Mesenchymal stem cell (in vitro differentiated cells and primary cell): ENCODE results near the gene IFT57.

Experiments used
- DNase-seq: peaks from one replicate; pipeline ENCODE4 v3.0.0-alpha.2; 2013
- H2AFZ ChIP-seq: one replicate; pipeline ENCODE4 v1.6.1; 2013; ENCODE audit warnings: low read depth, mild to moderate bottlenecking, control low read depth, inconsistent platforms, low read length, moderate library complexity
- H2AK5ac ChIP-seq: 2 replicates; pipeline ENCODE4 v1.6.1; 2013; ENCODE audit warnings: low read length, moderate library complexity, mild to moderate bottlenecking, inconsistent platforms; ENCODE audit not compliant: severe bottlenecking
- H2BK120ac ChIP-seq: one replicate; pipeline ENCODE4 v1.6.1; 2013; ENCODE audit warnings: low read depth, mild to moderate bottlenecking, inconsistent platforms, low read length, moderate library complexity
- H2BK12ac ChIP-seq, 2 experiments: one replicate each; pipeline ENCODE4 v1.6.1; 2013; ENCODE audit warnings: inconsistent platforms in 2 of 2, low read length in 2 of 2, mild to moderate bottlenecking in 2 of 2, moderate library complexity in 2 of 2, control low read depth in 1 of 2
- H2BK15ac ChIP-seq: one replicate; pipeline ENCODE4 v1.6.1; 2013; ENCODE audit warnings: mild to moderate bottlenecking, low read depth, inconsistent platforms; ENCODE audit not compliant: poor library complexity, severe bottlenecking
- H2BK5ac ChIP-seq: 2 replicates; pipeline ENCODE4 v1.6.1; 2013; ENCODE audit warnings: low read depth, mild to moderate bottlenecking, low read length, control low read depth, inconsistent platforms; ENCODE audit not compliant: poor library complexity, severe bottlenecking
- H3K14ac ChIP-seq, 2 experiments: one replicate each; pipeline ENCODE4 v1.6.1; 2013; ENCODE audit warnings: inconsistent platforms in 2 of 2, low read length in 2 of 2, control low read depth in 1 of 2, mild to moderate bottlenecking in 1 of 2, moderate library complexity in 1 of 2
- H3K18ac ChIP-seq, 2 experiments: one replicate each; pipeline ENCODE4 v1.6.1; 2013; ENCODE audit warnings: inconsistent platforms in 2 of 2, low read length in 2 of 2, control low read depth in 1 of 2, low read depth in 1 of 2, mild to moderate bottlenecking in 1 of 2
- H3K23ac ChIP-seq, 2 experiments: one replicate each; pipeline ENCODE4 v1.6.1; 2013; ENCODE audit warnings: inconsistent platforms in 2 of 2, low read length in 2 of 2, mild to moderate bottlenecking in 2 of 2, moderate library complexity in 2 of 2, control low read depth in 1 of 2
- H3K27ac ChIP-seq: 2 replicates; pipeline ENCODE4 v1.5.1; 2013; ENCODE audit warnings: mild to moderate bottlenecking, moderate library complexity, low read length, control low read depth, inconsistent platforms; ENCODE audit not compliant: poor library complexity, severe bottlenecking
- H3K27me3 ChIP-seq, 2 experiments: 2 replicates each; pipeline versions ENCODE4 v1.6.1 to v1.7.0; 2013; ENCODE audit warnings: low read length in 2 of 2, mild to moderate bottlenecking in 2 of 2, moderate library complexity in 2 of 2, control low read depth in 1 of 2, inconsistent platforms in 1 of 2; ENCODE audit not compliant: control insufficient read depth in 1 of 2, insufficient read depth in 1 of 2
- H3K36me3 ChIP-seq, 2 experiments: 2 replicates each; pipeline versions ENCODE4 v1.6.1 to v1.7.0; 2013; ENCODE audit warnings: low read length in 2 of 2, control low read depth in 1 of 2, inconsistent platforms in 1 of 2, low read depth in 1 of 2, mild to moderate bottlenecking in 1 of 2; ENCODE audit not compliant: insufficient read depth in 2 of 2, control insufficient read depth in 1 of 2
- H3K4ac ChIP-seq, 2 experiments: one replicate each; pipeline ENCODE4 v1.6.1; 2013; ENCODE audit warnings: inconsistent platforms in 2 of 2, low read length in 2 of 2, mild to moderate bottlenecking in 2 of 2, moderate library complexity in 2 of 2, control low read depth in 1 of 2, low read depth in 1 of 2
- H3K4me1 ChIP-seq: 2 replicates; pipeline ENCODE4 v1.6.1; 2013; ENCODE audit warnings: low read depth, low read length, control low read depth; ENCODE audit not compliant: control insufficient read depth, insufficient read depth
- H3K4me2 ChIP-seq: 2 replicates; pipeline ENCODE4 v1.6.1; 2013; ENCODE audit warnings: low read length, mild to moderate bottlenecking, inconsistent platforms; ENCODE audit not compliant: poor library complexity, severe bottlenecking
- H3K4me3 ChIP-seq, 2 experiments: 2 replicates each; pipeline versions ENCODE4 v1.5.1 to v1.7.0; 2013; ENCODE audit warnings: low read length in 2 of 2, mild to moderate bottlenecking in 2 of 2, control low read depth in 1 of 2, low read depth in 1 of 2; ENCODE audit not compliant: insufficient read depth in 1 of 2
- H3K79me1 ChIP-seq: replicated peaks from 2 replicates; pipeline ENCODE4 v1.6.1; 2013; ENCODE audit warnings: mild to moderate bottlenecking, control low read depth, low read length, inconsistent platforms; ENCODE audit not compliant: poor library complexity, severe bottlenecking
- H3K9ac ChIP-seq: 2 replicates; pipeline ENCODE4 v1.7.0; 2013; ENCODE audit warnings: mild to moderate bottlenecking, low read length, moderate library complexity
- H3K9me3 ChIP-seq: 2 replicates; pipeline ENCODE4 v1.7.0; 2013; ENCODE audit warnings: mild to moderate bottlenecking, low read length; ENCODE audit not compliant: control insufficient read depth
- H4K8ac ChIP-seq: one replicate; pipeline ENCODE4 v1.6.1; 2013; ENCODE audit warnings: inconsistent platforms, mild to moderate bottlenecking, low read length, moderate library complexity
- H4K91ac ChIP-seq: one replicate; pipeline ENCODE4 v1.6.1; 2013; ENCODE audit warnings: mild to moderate bottlenecking, low read length, inconsistent platforms
- WGBS: methylation state at CpG from one replicate; pipeline ENCODE4 v1.1.7; 2013; ENCODE audit warnings: mixed read lengths; 5-methylcytosine and 5-hydroxymethylcytosine counted together

IFT57 gene

GRCh38 chr3:108241146-108241545 is 18.9 kb upstream of the IFT57 start:
- H2BK120ac ChIP-seq, result no peak overlapping the region
- DNase-seq, result no peak

GRCh38 chr3:108239082-108239481 is 16.9 kb upstream of the IFT57 start:
- H2AFZ ChIP-seq, result no peak overlapping the region
- H3K9ac ChIP-seq, result no peak overlapping the region
- DNase-seq, result no peak
- no peak overlapping the region for H3K27ac ChIP-seq
- H2AK5ac ChIP-seq, result no peak overlapping the region
- no peaks in the 10 kb centered on the region for H3K27me3 ChIP-seq
- H3K4me2 ChIP-seq, result no peak overlapping the region
- 43% methylated on average over 1 of the region's 1 CpG for WGBS
- no peak overlapping the region for H3K4ac ChIP-seq
- no peaks in the 10 kb centered on the region for H3K4me1 ChIP-seq
- no peak overlapping the region for H2BK5ac ChIP-seq
- H2BK12ac ChIP-seq, result no peak overlapping the region
- no peak overlapping the region for H3K23ac ChIP-seq
- H4K8ac ChIP-seq, result no peak overlapping the region
- H3K79me1 ChIP-seq, result no peaks in the 10 kb centered on the region
- no peaks in the 10 kb centered on the region for H3K36me3 ChIP-seq
- no peaks in the 10 kb centered on the region for H3K9me3 ChIP-seq
- no peak overlapping the region for H2BK15ac ChIP-seq
- H3K18ac ChIP-seq, result no peak overlapping the region
- H3K4me3 ChIP-seq, result no peak overlapping the region
- H3K14ac ChIP-seq, result no peak overlapping the region
- no peak overlapping the region for H4K91ac ChIP-seq
- no peak overlapping the region for H2BK120ac ChIP-seq

More at GRCh38 chr3:108241146-108241545, 18.9 kb upstream of the IFT57 start:
- no peak overlapping the region for H3K9ac ChIP-seq
- H4K91ac ChIP-seq, result no peak overlapping the region
- H4K8ac ChIP-seq, result no peak overlapping the region
- no peaks in the 10 kb centered on the region for H3K9me3 ChIP-seq
- H3K4me2 ChIP-seq, result no peak overlapping the region
- no peaks in the 10 kb centered on the region for H3K36me3 ChIP-seq
- no peak overlapping the region for H2AK5ac ChIP-seq
- no peak overlapping the region for H2BK5ac ChIP-seq
- H3K79me1 ChIP-seq, result no peaks in the 10 kb centered on the region
- H3K4me1 ChIP-seq, result no peaks in the 10 kb centered on the region
- no peak overlapping the region for H2BK12ac ChIP-seq
- no peak overlapping the region for H3K23ac ChIP-seq
- no peak overlapping the region for H2BK15ac ChIP-seq
- no peak overlapping the region for H3K18ac ChIP-seq
- WGBS, result 96% methylated on average over 2 of the region's 2 CpGs
- H3K27me3 ChIP-seq, result no peaks in the 10 kb centered on the region
- H2AFZ ChIP-seq, result no peak overlapping the region
- no peak overlapping the region for H3K4ac ChIP-seq
- H3K14ac ChIP-seq, result no peak overlapping the region
- H3K27ac ChIP-seq, result no peak overlapping the region
- H3K4me3 ChIP-seq, result no peak overlapping the region

DNA sequence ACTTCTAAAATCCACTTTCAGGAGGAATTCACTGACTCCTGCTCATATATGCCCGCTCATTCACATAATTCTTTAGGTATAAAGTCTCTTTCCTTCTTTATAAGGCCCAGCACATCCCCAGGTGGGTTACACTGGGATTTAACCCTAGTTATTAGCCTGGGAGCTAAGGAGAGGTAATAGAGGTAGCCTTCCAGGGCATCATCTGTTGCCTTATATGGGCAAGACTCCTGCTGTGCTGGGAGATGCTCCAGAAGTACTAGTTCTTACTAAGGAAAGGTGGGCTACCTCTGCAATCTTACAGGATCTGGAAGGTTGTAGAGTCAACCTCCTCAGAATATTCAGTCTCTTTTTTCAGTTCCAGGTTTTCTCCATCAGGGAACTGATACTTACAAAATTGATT is 13.1 kb upstream of the IFT57 start:
- H3K4ac ChIP-seq, result no peak overlapping the region
- no peak overlapping the region for H2AK5ac ChIP-seq
- H3K4me3 ChIP-seq, result no peak overlapping the region
- H3K79me1 ChIP-seq, result no peaks in the 10 kb centered on the region
- H3K36me3 ChIP-seq, result no peaks in the 10 kb centered on the region
- no peak overlapping the region for H2BK12ac ChIP-seq
- H3K9ac ChIP-seq, result no peak overlapping the region
- H2AFZ ChIP-seq, result no peak overlapping the region
- H3K27me3 ChIP-seq, result no peaks in the 10 kb centered on the region
- no peak overlapping the region for H3K4me2 ChIP-seq
- H2BK5ac ChIP-seq, result no peak overlapping the region
- H3K14ac ChIP-seq, result no peak overlapping the region
- no peak overlapping the region for H2BK120ac ChIP-seq
- H3K23ac ChIP-seq, result no peak overlapping the region
- no peak overlapping the region for H4K91ac ChIP-seq
- no peak overlapping the region for H3K18ac ChIP-seq
- H2BK15ac ChIP-seq, result no peak overlapping the region
- H4K8ac ChIP-seq, result no peak overlapping the region
- no CpG with 5 or more reads among the region's 1 CpG for WGBS
- H3K9me3 ChIP-seq, result no peaks in the 10 kb centered on the region
- no peaks in the 10 kb centered on the region for H3K4me1 ChIP-seq
- DNase-seq, result no peak
- no peak overlapping the region for H3K27ac ChIP-seq

- H3K4ac ChIP-seq, result no peak overlapping the region
- no peaks in the 10 kb centered on the region for H3K36me3 ChIP-seq
- H3K27ac ChIP-seq, result no peak overlapping the region
- H3K27me3 ChIP-seq, result no peaks in the 10 kb centered on the region
- no peak overlapping the region for H2BK120ac ChIP-seq
- no peak for DNase-seq
- H3K4me1 ChIP-seq, result no peaks in the 10 kb centered on the region
- peak overlapping the region; percentile 22 for H4K8ac ChIP-seq
- H2BK12ac ChIP-seq, result no peak overlapping the region
- no peaks in the 10 kb centered on the region for H3K9me3 ChIP-seq
- no peak overlapping the region for H3K4me2 ChIP-seq
- no peak overlapping the region for H3K9ac ChIP-seq
- no peak overlapping the region for H2AFZ ChIP-seq
- H3K4me3 ChIP-seq, result no peak overlapping the region
- H3K14ac ChIP-seq, result no peak overlapping the region
- no peak overlapping the region for H2AK5ac ChIP-seq
- H3K18ac ChIP-seq, result no peak overlapping the region
- H2BK5ac ChIP-seq, result no peak overlapping the region
- H3K79me1 ChIP-seq, result no peaks in the 10 kb centered on the region
- H2BK15ac ChIP-seq, result no peak overlapping the region
- H4K91ac ChIP-seq, result no peak overlapping the region
- WGBS, result 96% methylated on average over 1 of the region's 1 CpG
- H3K23ac ChIP-seq, result no peak overlapping the region
Observed at GRCh38 chr3:108234387-108234957, 12.2 kb upstream of the IFT57 start.
